ENCODE measurements around the gene MYO5B.

The MYO5B gene

DNA sequence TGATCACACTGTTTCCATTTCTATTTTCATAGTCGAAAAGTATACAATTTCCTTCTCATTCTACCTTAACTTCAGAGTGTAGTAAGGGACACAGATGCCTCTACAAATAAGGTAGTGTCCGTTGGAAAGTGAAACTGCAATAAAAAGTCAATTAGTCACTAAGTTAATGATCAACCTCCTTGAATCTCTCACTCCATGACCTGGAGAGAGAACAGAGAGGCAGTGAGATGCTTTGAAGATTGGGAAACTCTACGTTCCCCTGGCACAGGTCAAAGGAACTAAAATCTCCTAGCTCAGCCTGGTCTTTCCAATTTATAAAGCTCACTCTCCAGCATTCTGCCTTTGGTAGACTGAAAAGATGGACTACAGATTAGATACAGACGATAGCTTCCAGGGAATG is 227.8 kb downstream of the MYO5B start:
- H3K4me3 ChIP-seq (ENCODE audit: low read depth, low read length): no peak overlapping the region
- TF ChIP-seq, protein P1, sequence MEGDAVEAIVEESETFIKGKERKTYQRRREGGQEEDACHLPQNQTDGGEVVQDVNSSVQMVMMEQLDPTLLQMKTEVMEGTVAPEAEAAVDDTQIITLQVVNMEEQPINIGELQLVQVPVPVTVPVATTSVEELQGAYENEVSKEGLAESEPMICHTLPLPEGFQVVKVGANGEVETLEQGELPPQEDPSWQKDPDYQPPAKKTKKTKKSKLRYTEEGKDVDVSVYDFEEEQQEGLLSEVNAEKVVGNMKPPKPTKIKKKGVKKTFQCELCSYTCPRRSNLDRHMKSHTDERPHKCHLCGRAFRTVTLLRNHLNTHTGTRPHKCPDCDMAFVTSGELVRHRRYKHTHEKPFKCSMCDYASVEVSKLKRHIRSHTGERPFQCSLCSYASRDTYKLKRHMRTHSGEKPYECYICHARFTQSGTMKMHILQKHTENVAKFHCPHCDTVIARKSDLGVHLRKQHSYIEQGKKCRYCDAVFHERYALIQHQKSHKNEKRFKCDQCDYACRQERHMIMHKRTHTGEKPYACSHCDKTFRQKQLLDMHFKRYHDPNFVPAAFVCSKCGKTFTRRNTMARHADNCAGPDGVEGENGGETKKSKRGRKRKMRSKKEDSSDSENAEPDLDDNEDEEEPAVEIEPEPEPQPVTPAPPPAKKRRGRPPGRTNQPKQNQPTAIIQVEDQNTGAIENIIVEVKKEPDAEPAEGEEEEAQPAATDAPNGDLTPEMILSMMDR (IDR thresholded peaks at IDR 0.05; ENCODE audit: low read depth, low read length): no peak
- in situ Hi-C loops (cut with HindIII; ENCODE audit: low sequenced_read_pairs): no loop called here
- DNase-seq (ENCODE audit: low read depth, low spot score): no peak

DNA sequence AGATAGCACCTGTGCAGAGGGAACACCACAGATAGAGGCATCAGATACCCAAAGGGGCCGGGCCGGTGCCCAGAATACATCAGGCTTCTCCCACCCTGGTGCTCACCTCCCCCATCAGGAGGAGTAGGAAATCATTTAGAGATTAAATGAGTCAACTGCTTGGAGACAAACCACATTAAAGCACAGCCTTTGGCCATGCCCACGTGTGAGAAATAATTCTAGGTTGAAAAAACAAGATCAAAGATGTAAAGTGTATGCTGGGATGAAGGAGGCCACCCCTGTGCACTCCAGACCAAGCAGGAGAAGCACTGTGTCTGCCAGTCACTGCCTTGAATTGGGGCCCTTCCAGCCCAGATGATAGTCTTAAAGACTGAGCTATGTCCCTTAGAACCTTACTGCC is 228.9 kb downstream of the MYO5B start:
- TF ChIP-seq, protein P1 (IDR thresholded peaks at IDR 0.05; ENCODE audit: low read depth, low read length): no peak
- DNase-seq (ENCODE audit: low read depth, low spot score): no peak
- in situ Hi-C loops (cut with HindIII; ENCODE audit: low sequenced_read_pairs): no loop called here
- no peak overlapping the region for H3K4me3 ChIP-seq (ENCODE audit: low read depth, low read length)

DNA sequence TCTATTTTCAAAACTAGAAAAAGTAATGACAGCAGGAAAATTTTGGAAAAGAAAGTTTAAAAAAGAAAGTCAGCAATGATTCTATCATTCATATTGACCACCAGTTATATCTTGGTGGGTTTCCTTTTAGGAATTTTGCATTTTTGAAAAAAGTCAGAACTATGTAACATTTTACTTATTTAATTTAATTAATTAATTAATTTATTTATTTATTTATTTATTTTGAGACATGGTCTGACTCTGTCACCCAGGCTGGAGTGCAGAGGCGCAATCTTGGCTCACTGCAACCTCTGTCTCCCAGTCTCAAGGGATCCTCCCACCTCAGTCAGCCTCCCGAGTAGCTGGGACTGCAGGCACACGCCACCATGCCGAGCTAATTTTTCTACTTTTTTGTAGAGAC is 231.7 kb downstream of the MYO5B start:
- in situ Hi-C loops (cut with HindIII; ENCODE audit: low sequenced_read_pairs): no loop called here
- DNase-seq (ENCODE audit: low read depth, low spot score): no peak
- TF ChIP-seq, protein P1 (IDR thresholded peaks at IDR 0.05; ENCODE audit: low read depth, low read length): no peak
- no peak overlapping the region for H3K4me3 ChIP-seq (ENCODE audit: low read depth, low read length)

DNA sequence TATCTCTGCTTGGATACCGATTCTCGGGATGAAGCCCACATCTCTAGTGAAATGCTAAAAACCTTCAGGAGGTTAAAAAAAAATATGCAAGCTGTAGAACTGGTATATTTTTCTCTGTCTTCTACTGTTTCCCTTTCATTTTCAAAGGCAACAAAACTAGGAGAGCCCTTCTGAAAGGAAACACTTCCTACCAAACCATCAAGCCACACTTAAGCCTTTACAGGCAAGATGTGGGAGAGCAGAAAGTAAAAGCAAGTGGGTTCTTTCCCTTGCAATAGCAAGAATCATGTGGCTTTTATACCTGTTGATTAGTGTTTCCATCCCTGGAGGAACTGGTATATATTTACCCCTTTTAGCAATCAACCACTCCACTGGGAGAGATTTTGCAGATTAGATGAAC is 233.7 kb downstream of the MYO5B start:
- H3K4me3 ChIP-seq (ENCODE audit: low read depth, low read length): no peak overlapping the region
- in situ Hi-C loops (cut with HindIII; ENCODE audit: low sequenced_read_pairs): no loop called here
- TF ChIP-seq, protein P1 (IDR thresholded peaks at IDR 0.05; ENCODE audit: low read depth, low read length): no peak
- no peak for DNase-seq (ENCODE audit: low read depth, low spot score)

DNA sequence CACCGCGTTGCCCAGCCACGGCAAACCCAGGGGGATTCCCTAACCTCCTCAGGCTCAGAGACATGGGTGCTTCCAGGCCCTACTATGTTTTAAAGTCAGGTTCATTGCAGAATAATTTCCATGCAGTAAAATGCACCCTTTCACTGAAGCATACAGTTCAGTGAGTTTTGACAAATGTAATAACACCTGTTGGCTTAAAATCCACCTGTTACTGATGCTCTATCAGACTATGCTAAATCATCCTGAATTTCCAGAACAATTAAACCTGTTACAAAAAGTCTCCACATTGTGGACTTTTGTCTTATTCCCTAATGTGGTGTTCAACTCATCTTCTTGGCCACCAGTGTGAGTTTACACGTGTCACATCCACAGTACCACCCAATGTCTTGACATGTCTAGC is 234.6 kb downstream of the MYO5B start:
- in situ Hi-C loops (cut with HindIII; ENCODE audit: low sequenced_read_pairs): no loop called here
- H3K4me3 ChIP-seq (ENCODE audit: low read depth, low read length): no peak overlapping the region
- TF ChIP-seq, protein P1 (IDR thresholded peaks at IDR 0.05; ENCODE audit: low read depth, low read length): no peak
- DNase-seq (ENCODE audit: low read depth, low spot score): no peak

DNA sequence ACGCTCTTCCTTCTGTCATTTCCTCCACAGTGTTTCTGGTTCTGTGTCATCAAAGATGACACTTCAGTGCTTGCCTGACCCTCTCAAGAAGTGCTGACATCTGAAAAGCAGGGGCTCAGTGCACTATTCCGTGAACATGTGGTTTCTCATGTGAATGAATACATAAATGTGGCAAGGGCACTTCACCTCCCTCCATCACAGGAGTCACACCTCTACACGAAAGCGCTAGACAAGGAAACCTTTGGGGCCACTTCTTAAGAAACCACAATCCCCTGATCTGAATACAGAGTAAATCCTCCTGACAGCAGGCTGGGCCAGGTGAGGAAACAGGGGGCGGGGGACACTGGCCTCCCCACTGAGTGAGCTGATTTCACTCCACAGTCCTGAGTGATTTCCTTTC is 235.8 kb downstream of the MYO5B start:
- TF ChIP-seq, protein P1 (IDR thresholded peaks at IDR 0.05; ENCODE audit: low read depth, low read length): no peak
- in situ Hi-C loops (cut with HindIII; ENCODE audit: low sequenced_read_pairs): no loop called here
- DNase-seq (ENCODE audit: low read depth, low spot score): no peak
- no peak overlapping the region for H3K4me3 ChIP-seq (ENCODE audit: low read depth, low read length)

DNA sequence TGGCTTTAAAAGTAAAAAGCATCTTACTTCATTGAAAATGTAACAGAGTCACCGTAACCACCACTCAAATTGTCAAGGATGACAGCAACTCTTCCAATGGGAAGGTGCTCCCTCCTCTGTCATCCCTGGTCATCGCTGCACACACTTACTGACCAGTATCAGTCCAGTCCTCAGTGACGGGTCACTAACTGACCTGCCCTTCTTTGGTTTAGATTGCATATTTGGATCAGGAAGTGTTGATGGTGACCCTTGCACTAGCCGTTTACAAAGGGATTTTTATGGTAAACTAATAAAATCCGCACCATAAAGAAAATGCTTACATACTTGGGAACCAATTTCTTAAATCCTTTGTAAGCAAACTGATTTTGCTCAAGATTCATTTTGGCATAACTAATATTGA is 239.7 kb downstream of the MYO5B start:
- in situ Hi-C loops (cut with HindIII; ENCODE audit: low sequenced_read_pairs): no loop called here
- TF ChIP-seq, protein P1 (IDR thresholded peaks at IDR 0.05; ENCODE audit: low read depth, low read length): no peak

More for the DNA sequence above, 239.7 kb downstream of the MYO5B start:
- no peak overlapping the region for H3K4me3 ChIP-seq (ENCODE audit: low read depth, low read length)
- no peak for DNase-seq (ENCODE audit: low read depth, low spot score)

Measured in astrocyte of the spinal cord (primary cell).